Fibroblast of lung (primary cell): ENCODE results near the gene SHROOM3. TPM values are rescaled to one million over a fixed set of nuclear protein-coding genes. Genes with fewer than 3 reads are reported as not detected.
A peak's percentile ranks its signal among the peaks of the same experiment; 100 is the strongest.

Source experiments
- DNase-seq, 2 donors: peaks; one replicate each; pipeline versions ENCODE4 v3.0.0 to v3.0.0-alpha.2; 2010; ENCODE audit warnings: low read depth in 2 of 2
- H2AFZ ChIP-seq: 2 replicates; pipeline ENCODE4 v1.5.1; 2012; ENCODE audit warnings: low read length, control low read depth, inconsistent platforms
- H3K27ac ChIP-seq: 2 replicates; pipeline ENCODE4 v1.5.1; 2011; ENCODE audit warnings: low read length, control low read depth; ENCODE audit not compliant: insufficient read depth
- H3K27me3 ChIP-seq: 2 replicates; pipeline ENCODE4 v1.5.1; 2011; ENCODE audit warnings: mild to moderate bottlenecking, low read length; ENCODE audit not compliant: control insufficient read depth, insufficient read depth
- H3K36me3 ChIP-seq: 2 replicates; pipeline ENCODE4 v1.5.1; 2011; ENCODE audit warnings: low read length; ENCODE audit not compliant: control insufficient read depth, insufficient read depth
- H3K4me1 ChIP-seq: 2 replicates; pipeline ENCODE4 v1.5.1; 2011; ENCODE audit warnings: low read length; ENCODE audit not compliant: control insufficient read depth, insufficient read depth; ENCODE audit errors: extremely low read depth
- H3K4me2 ChIP-seq: 2 replicates; pipeline ENCODE4 v1.5.1; 2011; ENCODE audit warnings: low read length, control low read depth; ENCODE audit not compliant: insufficient read depth; ENCODE audit errors: extremely low read depth
- H3K4me3 ChIP-seq, 4 experiments: fragments of 200-600 bp in 1 of 4; sonication (generic) in 1 of 4; replicated peaks in 1 of 4; 2 replicates each; pipeline ENCODE4 v1.5.1; 2011 to 2016; ENCODE audit warnings: low read length in 4 of 4, low read depth in 3 of 4, mild to moderate bottlenecking in 3 of 4, control low read depth in 2 of 4, inconsistent platforms in 1 of 4, mixed read lengths in 1 of 4; ENCODE audit not compliant: insufficient read depth in 1 of 4; ENCODE audit errors: control extremely low read depth in 1 of 4
- H3K79me2 ChIP-seq: 2 replicates; pipeline ENCODE4 v1.5.1; 2012; ENCODE audit warnings: mild to moderate bottlenecking, low read length, inconsistent platforms; ENCODE audit not compliant: control insufficient read depth, insufficient read depth
- H3K9ac ChIP-seq: 2 replicates; pipeline ENCODE4 v1.5.1; 2011; ENCODE audit warnings: mild to moderate bottlenecking, low read length, control low read depth; ENCODE audit not compliant: insufficient read depth
- H3K9me3 ChIP-seq: 2 replicates; pipeline ENCODE4 v1.5.1; 2012; ENCODE audit warnings: low read depth, low read length; ENCODE audit not compliant: control insufficient read depth, insufficient read depth
- H4K20me1 ChIP-seq: 2 replicates; pipeline ENCODE4 v1.5.1; 2011; ENCODE audit warnings: low read length; ENCODE audit not compliant: control insufficient read depth, insufficient read depth; ENCODE audit errors: extremely low read depth
- CTCF ChIP-seq, 2 donors: IDR thresholded peaks in 1 of 2; conservative IDR thresholded peaks in 1 of 2; 1 replicate in 1 of 2; 2 replicates in 1 of 2; pipeline ENCODE4 v1.5.1; 2011 to 2012; ENCODE audit warnings: low read length in 2 of 2, control low read depth in 1 of 2, inconsistent platforms in 1 of 2, low read depth in 1 of 2, mild to moderate bottlenecking in 1 of 2
- EZH2 ChIP-seq: IDR thresholded peaks from 2 replicates; pipeline ENCODE4 v1.5.1; 2012; ENCODE audit warnings: low read length, control low read depth, mild to moderate bottlenecking; ENCODE audit errors: missing control alignments
- polyA plus RNA-seq, 2 donors: library from polyadenylated mRNA; depleted of rRNA in 1 of 2; stranded (reverse) in 1 of 2; unstranded in 1 of 2; fragments of >200 nt; gene quantifications; 2 replicates each; pipeline ENCODE4 v1.2.1, GENCODE V29; 2011 to 2012; ENCODE audit warnings: missing spikeins in 1 of 2
- total RNA-seq: library from RNA; depleted of rRNA; stranded (reverse); fragments of >200 nt; gene quantifications from 2 replicates; pipeline ENCODE4 v1.2.1, GENCODE V29; 2014

Gene SHROOM3
- total and polyA plus RNA-seq, 2 donors (not counting 1 experiment from before 2014, with no cell fraction given) = 9.9 to 23.9 TPM

GRCh38 chr4:76666944-76667532 lies 232.0 kb downstream of the SHROOM3 start:
- Histone ChIP-seq H3K9ac (no peak overlapping the region), H3K4me2 (no peak overlapping the region), H3K4me1 (peaks cover 3% of the 10 kb centered on the region), H3K36me3 (no peaks in the 10 kb centered on the region), H3K9me3 (no peaks in the 10 kb centered on the region), H3K27me3 (no peaks in the 10 kb centered on the region), H2AFZ (peak overlapping the region; percentile 35), H3K4me3 (no peak overlapping the region), H4K20me1 (no peaks in the 10 kb centered on the region), H3K79me2 (no peaks in the 10 kb centered on the region), H3K27ac (no peak overlapping the region)
- no peak for DNase-seq
- TF ChIP-seq CTCF (conservative IDR thresholded peaks at IDR 0.05 in 1 of 2, IDR thresholded peaks at IDR 0.05 in 1 of 2; ENCODE audit: low read depth in 1 of 2, low read length in 2 of 2) (no peak), EZH2 (no peak)

GRCh38 chr4:76670631-76671030 lies 235.6 kb downstream of the SHROOM3 start:
- Histone ChIP-seq H3K9ac (no peak overlapping the region), H3K79me2 (no peaks in the 10 kb centered on the region), H3K9me3 (no peaks in the 10 kb centered on the region), H3K36me3 (no peaks in the 10 kb centered on the region), H3K4me1 (no peaks in the 10 kb centered on the region), H4K20me1 (no peaks in the 10 kb centered on the region), H3K4me2 (no peak overlapping the region), H3K27ac (no peak overlapping the region), H3K4me3 (no peak overlapping the region), H3K27me3 (no peaks in the 10 kb centered on the region), H2AFZ (no peak overlapping the region)
- DNase-seq = no peak
- TF ChIP-seq CTCF (conservative IDR thresholded peaks at IDR 0.05 in 1 of 2, IDR thresholded peaks at IDR 0.05 in 1 of 2; ENCODE audit: low read depth in 1 of 2, low read length in 2 of 2) (no peak), EZH2 (no peak)

GRCh38 chr4:76673362-76673761 lies 238.3 kb downstream of the SHROOM3 start:
- peak in 1 of 2 donors; percentile 47 for DNase-seq
- Histone ChIP-seq H4K20me1 (no peaks in the 10 kb centered on the region), H3K9ac (no peak overlapping the region), H3K4me2 (no peak overlapping the region), H3K4me1 (no peaks in the 10 kb centered on the region), H3K79me2 (no peaks in the 10 kb centered on the region), H3K9me3 (no peaks in the 10 kb centered on the region), H3K4me3 (no peak overlapping the region), H3K27ac (no peak overlapping the region), H2AFZ (no peak overlapping the region), H3K36me3 (no peaks in the 10 kb centered on the region), H3K27me3 (no peaks in the 10 kb centered on the region)
- no peak for TF ChIP-seq EZH2
